H9 (cell line): ENCODE measurements around the gene NAA15. TPM values are rescaled to one million over a fixed set of nuclear protein-coding genes. Genes with fewer than 3 reads are reported as not detected.

Experiments used
- DNase-seq: peaks from one replicate; pipeline ENCODE4 v3.0.0-alpha.2; 2017
- H2AFZ ChIP-seq: one replicate; pipeline ENCODE4 v1.6.1; 2013; ENCODE audit warnings: mild to moderate bottlenecking, low read length, control low read depth, moderate library complexity
- H2AK5ac ChIP-seq: 2 replicates; pipeline ENCODE4 v1.6.1; 2013; ENCODE audit warnings: low read length, control low read depth, mixed read lengths; ENCODE audit not compliant: insufficient read length
- H2BK120ac ChIP-seq: one replicate; pipeline ENCODE4 v1.6.1; 2013; ENCODE audit warnings: low read depth, mild to moderate bottlenecking, low read length, control low read depth, inconsistent platforms; ENCODE audit not compliant: poor library complexity, severe bottlenecking
- H2BK12ac ChIP-seq: 2 replicates; pipeline ENCODE4 v1.6.1; 2013; ENCODE audit warnings: low read length, control low read depth, mixed read lengths, low read depth; ENCODE audit not compliant: insufficient read length
- H2BK15ac ChIP-seq: 2 replicates; pipeline ENCODE4 v1.6.1; 2013; ENCODE audit warnings: low read depth, low read length, control low read depth
- H2BK20ac ChIP-seq: one replicate; pipeline ENCODE4 v1.6.1; 2013; ENCODE audit warnings: low read depth, mild to moderate bottlenecking, low read length, control low read depth, inconsistent platforms; ENCODE audit not compliant: poor library complexity, severe bottlenecking
- H2BK5ac ChIP-seq: 2 replicates; pipeline ENCODE4 v1.6.1; 2013; ENCODE audit warnings: low read length, control low read depth, mixed read lengths; ENCODE audit not compliant: insufficient read length
- H3K14ac ChIP-seq: 2 replicates; pipeline ENCODE4 v1.6.1; 2013; ENCODE audit warnings: low read length, control low read depth; ENCODE audit not compliant: insufficient read depth
- H3K18ac ChIP-seq: 2 replicates; pipeline ENCODE4 v1.6.1; 2013; ENCODE audit warnings: low read depth, mild to moderate bottlenecking, mixed read lengths, low read length, control low read depth; ENCODE audit not compliant: insufficient read length
- H3K23ac ChIP-seq: 2 replicates; pipeline ENCODE4 v1.6.1; 2013; ENCODE audit warnings: low read length, control low read depth, mixed read lengths, low read depth; ENCODE audit not compliant: insufficient read length
- H3K23me2 ChIP-seq: 2 replicates; pipeline ENCODE4 v1.6.1; 2013; ENCODE audit warnings: low read depth, mild to moderate bottlenecking, mixed read lengths, low read length, control low read depth; ENCODE audit not compliant: insufficient read length, poor library complexity, severe bottlenecking
- H3K27ac ChIP-seq: 2 replicates; pipeline ENCODE4 v1.5.1; 2013; ENCODE audit warnings: low read length, control low read depth, mixed read lengths, low read depth; ENCODE audit not compliant: insufficient read length
- H3K27me3 ChIP-seq: 2 replicates; pipeline ENCODE4 v1.6.1; 2013; ENCODE audit warnings: low read length, control low read depth, inconsistent platforms; ENCODE audit not compliant: insufficient read depth
- H3K4ac ChIP-seq: 2 replicates; pipeline ENCODE4 v1.6.1; 2013; ENCODE audit warnings: low read depth, mild to moderate bottlenecking, control low read depth, inconsistent platforms, low read length, moderate library complexity
- H3K4me1 ChIP-seq: 2 replicates; pipeline ENCODE4 v1.6.1; 2013; ENCODE audit warnings: low read length, control low read depth, inconsistent platforms; ENCODE audit not compliant: insufficient read depth
- H3K4me2 ChIP-seq: 2 replicates; pipeline ENCODE4 v1.6.1; 2013; ENCODE audit warnings: low read length, control low read depth, mixed read lengths; ENCODE audit not compliant: insufficient read length, insufficient read depth
- H3K56ac ChIP-seq: 2 replicates; pipeline ENCODE4 v1.6.1; 2013; ENCODE audit warnings: low read depth, mild to moderate bottlenecking, mixed read lengths, low read length, control low read depth; ENCODE audit not compliant: insufficient read length
- H3K79me1 ChIP-seq: 2 replicates; pipeline ENCODE4 v1.6.1; 2013; ENCODE audit warnings: low read depth, mild to moderate bottlenecking, moderate library complexity, low read length, control low read depth, inconsistent platforms; ENCODE audit not compliant: insufficient read depth, poor library complexity, severe bottlenecking
- H3K79me2 ChIP-seq: 2 replicates; pipeline ENCODE4 v1.6.1; 2013; ENCODE audit warnings: low read length, control low read depth, inconsistent platforms; ENCODE audit not compliant: insufficient read depth
- H3K9ac ChIP-seq: 2 replicates; pipeline ENCODE4 v1.6.1; 2013; ENCODE audit warnings: low read length, control low read depth, mixed read lengths; ENCODE audit not compliant: insufficient read length; ENCODE audit errors: extremely low read depth
- H3K9me3 ChIP-seq: one replicate; pipeline ENCODE4 v1.6.1; 2013; ENCODE audit warnings: low read depth, low read length, inconsistent platforms; ENCODE audit not compliant: control insufficient read depth
- H3T11ph ChIP-seq: one replicate; pipeline ENCODE4 v1.6.1; 2013; ENCODE audit warnings: mild to moderate bottlenecking, low read length, control low read depth, inconsistent platforms
- H4K20me1 ChIP-seq: one replicate; pipeline ENCODE4 v1.6.1; 2013; ENCODE audit not compliant: control insufficient read depth, insufficient read length, insufficient read depth
- H4K5ac ChIP-seq: 2 replicates; pipeline ENCODE4 v1.6.1; 2013; ENCODE audit warnings: low read depth, mild to moderate bottlenecking, mixed read lengths, low read length, control low read depth; ENCODE audit not compliant: insufficient read length
- H4K8ac ChIP-seq: replicated peaks from 2 replicates; pipeline ENCODE4 v1.6.1; 2013; ENCODE audit warnings: low read length, control low read depth, mixed read lengths, low read depth; ENCODE audit not compliant: insufficient read length
- H4K91ac ChIP-seq: 2 replicates; pipeline ENCODE4 v1.6.1; 2013; ENCODE audit warnings: low read depth, mild to moderate bottlenecking, moderate library complexity, mixed read lengths, low read length, control low read depth; ENCODE audit not compliant: insufficient read length
- H3K27ac Mint-ChIP-seq, 3 experiments: 2 replicates in 2 of 3; 3 replicates in 1 of 3; pipeline ENCODE4 v1.8.0; 2020 to 2021; ENCODE audit warnings: mixed read lengths in 3 of 3, mild to moderate bottlenecking in 1 of 3, moderate library complexity in 1 of 3
- H3K27me3 Mint-ChIP-seq: 2 replicates; pipeline ENCODE4 v1.8.0; 2021; ENCODE audit warnings: low read depth, mild to moderate bottlenecking, moderate library complexity, mixed read lengths
- H3K36me3 Mint-ChIP-seq, 3 experiments: 2 replicates in 2 of 3; 3 replicates in 1 of 3; pipeline ENCODE4 v1.8.0; 2020 to 2021; ENCODE audit warnings: low read depth in 3 of 3, mixed read lengths in 3 of 3; ENCODE audit not compliant: insufficient read depth in 1 of 3
- H3K4me1 Mint-ChIP-seq, 2 experiments: 2 replicates each; pipeline ENCODE4 v1.8.0; 2020; ENCODE audit warnings: mixed read lengths in 2 of 2
- H3K4me3 Mint-ChIP-seq, 2 experiments: 2 replicates in 1 of 2; 3 replicates in 1 of 2; pipeline ENCODE4 v1.8.0; 2020 to 2021; ENCODE audit warnings: mild to moderate bottlenecking in 2 of 2, mixed read lengths in 2 of 2, moderate library complexity in 1 of 2
- H3K9me3 Mint-ChIP-seq, 2 experiments: 2 replicates in 1 of 2; 3 replicates in 1 of 2; pipeline ENCODE4 v1.8.0; 2020; ENCODE audit warnings: mild to moderate bottlenecking in 2 of 2, mixed read lengths in 2 of 2, moderate library complexity in 1 of 2
- CTCF ChIP-seq: fragments of 200-600 bp; sonication (generic); conservative IDR thresholded peaks from 3 replicates; pipeline ENCODE4 v1.8.0; 2021; ENCODE audit warnings: antibody characterized with exemption, mild to moderate bottlenecking
- WGBS: extraction: QIAGEN DNeasy Blood & Tissue Kit; methylation state at CpG from one replicate; pipeline ENCODE4 v1.1.7; 2013; ENCODE audit warnings: missing lambda C conversion rate, low lambda C conversion rate, mixed read lengths; ENCODE audit not compliant: insufficient read length; ENCODE audit errors: extremely low coverage; 5-methylcytosine and 5-hydroxymethylcytosine counted together
- total RNA-seq: library from RNA; stranded (reverse); gene quantifications from 2 replicates; pipeline ENCODE4 v1.2.1, GENCODE V29; 2021

NAA15 gene
- total RNA-seq, 1 experiment from 2014 or later: 115 TPM

GRCh38 chr4:139453371-139454110 is 152.2 kb downstream of the NAA15 start:
- H3K14ac ChIP-seq: peak overlapping the region; percentile 97
- Mint-ChIP-seq H3K4me3 (peak overlapping the region; percentile 96 to 99), H3K9me3 (0 out of 5 replicates have a peak, but pooled peaks cover 0 to 2% of the 10 kb centered on the region in 2 experiments), H3K27ac (peak overlapping the region; percentile 99), H3K36me3 (peaks cover 0 to 6% (median 4%) of the 10 kb centered on the region in 3 experiments; a peak in 5 of 7 replicates), H3K4me1 (peaks cover 48 to 50% of the 10 kb centered on the region in 2 experiments), H3K27me3 (no peaks in the 10 kb centered on the region)
- no peak overlapping the region for H3K56ac ChIP-seq
- H4K20me1 ChIP-seq: no peaks in the 10 kb centered on the region
- H3K9ac ChIP-seq: peak overlapping the region; percentile 80
- no peak overlapping the region for H3T11ph ChIP-seq
- peaks cover 15% of the 10 kb centered on the region for H3K23me2 ChIP-seq
- H4K5ac ChIP-seq: no peak overlapping the region
- WGBS: no CpG with 5 or more reads among the region's 76 CpGs
- no peak overlapping the region for H2AFZ ChIP-seq
- no peak overlapping the region for H2BK15ac ChIP-seq
- H3K79me2 ChIP-seq: peaks cover 22% of the 10 kb centered on the region; the same call in 1 of the 2 replicates
- no peak overlapping the region for H2BK120ac ChIP-seq
- no peak overlapping the region for H4K91ac ChIP-seq
- no peaks in the 10 kb centered on the region for H3K27me3 ChIP-seq
- no peak overlapping the region for H2AK5ac ChIP-seq
- H4K8ac ChIP-seq: peak overlapping the region; percentile 10
- H3K27ac ChIP-seq: peak overlapping the region; percentile 51
- no peak overlapping the region for H2BK20ac ChIP-seq
- no peak overlapping the region for H2BK12ac ChIP-seq
- peaks cover 3% of the 10 kb centered on the region for H3K79me1 ChIP-seq
- H3K23ac ChIP-seq: no peak overlapping the region
- H2BK5ac ChIP-seq: no peak overlapping the region
- H3K4me1 ChIP-seq: no peaks in the 10 kb centered on the region; the same call in 1 of the 2 replicates
- no peaks in the 10 kb centered on the region for H3K9me3 ChIP-seq
- DNase-seq: peak; percentile 97
- H3K18ac ChIP-seq: peak overlapping the region; percentile 70
- peak overlapping the region; percentile 100 for H3K4me2 ChIP-seq
- no peak; the same call in 2 of the 3 replicates for TF ChIP-seq CTCF
- no peak overlapping the region for H3K4ac ChIP-seq
